Prostate gland (tissue), 2 donors: ENCODE data around the gene ATP9A.

Experiments
- CTCF ChIP-seq, 4 experiments: fragments of 200-600 bp in 2 of 4; fragments of 450-650 bp in 2 of 4; sonication (generic) in 2 of 4; IDR thresholded peaks; 1 replicate in 3 of 4; 2 replicates in 1 of 4; pipeline ENCODE4 v1.5.1; 2016 to 2019; ENCODE audit warnings: antibody characterized with exemption in 4 of 4, mild to moderate bottlenecking in 2 of 4, moderate library complexity in 2 of 4
- POLR2A ChIP-seq: fragments of 450-650 bp; IDR thresholded peaks from one replicate; pipeline ENCODE4 v1.6.1; 2016; ENCODE audit warnings: antibody characterized with exemption, mild to moderate bottlenecking

- TF ChIP-seq POLR2A, result no peak
- TF ChIP-seq CTCF (IDR thresholded peaks at IDR 0.05), result no peak
Measured at GRCh38 chr20:51750037-51750769, 18.0 kb downstream of the ATP9A start.
